ENCODE measurements around the gene AKAP13.

DNA sequence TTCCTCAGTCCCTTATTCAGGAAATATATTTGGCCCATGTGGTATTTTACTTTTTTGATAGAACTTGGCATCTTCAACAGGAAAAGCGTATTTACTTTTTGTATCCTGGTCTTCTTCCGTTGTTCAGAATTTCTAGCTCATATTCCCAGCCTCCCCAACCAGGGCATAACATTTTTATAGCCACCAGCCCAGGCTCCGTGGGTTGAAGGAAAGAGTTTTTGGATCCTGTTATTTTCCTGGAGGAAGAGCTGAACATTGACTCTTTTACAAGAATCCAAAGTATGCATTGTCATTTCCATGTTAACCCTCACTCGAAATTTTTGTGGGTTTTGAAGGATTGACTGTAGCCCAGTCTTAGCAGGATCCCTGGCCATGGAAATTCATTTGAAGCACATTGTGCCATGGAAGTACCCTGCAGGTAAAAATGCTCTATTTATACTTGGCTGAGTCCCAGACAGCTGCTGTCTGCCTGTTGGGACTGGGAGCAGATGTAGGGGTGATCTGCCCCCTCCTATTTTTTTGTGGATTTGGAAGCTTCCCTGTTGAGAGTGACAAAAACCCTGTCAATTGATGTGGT lies 98.8 kb downstream of the AKAP13 start:
- TF ChIP-seq, protein P1, sequence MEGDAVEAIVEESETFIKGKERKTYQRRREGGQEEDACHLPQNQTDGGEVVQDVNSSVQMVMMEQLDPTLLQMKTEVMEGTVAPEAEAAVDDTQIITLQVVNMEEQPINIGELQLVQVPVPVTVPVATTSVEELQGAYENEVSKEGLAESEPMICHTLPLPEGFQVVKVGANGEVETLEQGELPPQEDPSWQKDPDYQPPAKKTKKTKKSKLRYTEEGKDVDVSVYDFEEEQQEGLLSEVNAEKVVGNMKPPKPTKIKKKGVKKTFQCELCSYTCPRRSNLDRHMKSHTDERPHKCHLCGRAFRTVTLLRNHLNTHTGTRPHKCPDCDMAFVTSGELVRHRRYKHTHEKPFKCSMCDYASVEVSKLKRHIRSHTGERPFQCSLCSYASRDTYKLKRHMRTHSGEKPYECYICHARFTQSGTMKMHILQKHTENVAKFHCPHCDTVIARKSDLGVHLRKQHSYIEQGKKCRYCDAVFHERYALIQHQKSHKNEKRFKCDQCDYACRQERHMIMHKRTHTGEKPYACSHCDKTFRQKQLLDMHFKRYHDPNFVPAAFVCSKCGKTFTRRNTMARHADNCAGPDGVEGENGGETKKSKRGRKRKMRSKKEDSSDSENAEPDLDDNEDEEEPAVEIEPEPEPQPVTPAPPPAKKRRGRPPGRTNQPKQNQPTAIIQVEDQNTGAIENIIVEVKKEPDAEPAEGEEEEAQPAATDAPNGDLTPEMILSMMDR (IDR thresholded peaks at IDR 0.05; ENCODE audit: control extremely low read depth in 1 of 3, insufficient read depth in 1 of 3, low read depth in 1 of 3, low read length in 3 of 3), result no peak
- TF ChIP-seq RAD21 (IDR thresholded peaks at IDR 0.05 in 1 of 2, conservative IDR thresholded peaks at IDR 0.05 in 1 of 2; ENCODE audit: low read depth in 2 of 2, low read length in 2 of 2), result no peak
- TF ChIP-seq ZNF274 (IDR thresholded peaks at IDR 0.05; ENCODE audit: borderline replicate concordance, extremely low read depth, low read length), result no peak
- no peak for TF ChIP-seq GABPA (IDR thresholded peaks at IDR 0.05; ENCODE audit: borderline replicate concordance, insufficient read depth, low read length)

Measured in H1 (cell line).